Neural cell (in vitro differentiated cells): Measurements from ENCODE around the gene TXNRD3. TPM values are rescaled to one million over a fixed set of nuclear protein-coding genes. Genes with fewer than 3 reads are reported as not detected.

Experiments used
- H2AFZ ChIP-seq: fragments of 200-600, 300-800 bp; sonication (generic), shearing (Covaris generic); 2 replicates; pipeline ENCODE4 v1.6.0; 2014; ENCODE audit warnings: low read depth, mild to moderate bottlenecking, antibody characterized with exemption, low read length, moderate library complexity
- H3F3A ChIP-seq: fragments of 200-600 bp; shearing (Covaris generic); 2 replicates; pipeline ENCODE4 v1.6.1; 2016; ENCODE audit warnings: mild to moderate bottlenecking, moderate library complexity, mixed read lengths, antibody characterized with exemption, low read length; ENCODE audit not compliant: insufficient read depth, poor library complexity, severe bottlenecking
- H3K27ac ChIP-seq: fragments of 200-600, 300-800 bp; sonication (generic), shearing (Covaris generic); 2 replicates; pipeline ENCODE4 v1.5.1; 2014; ENCODE audit warnings: mild to moderate bottlenecking, low read length, moderate library complexity
- H3K27me3 ChIP-seq: fragments of 300-800, 200-600 bp; sonication (generic), shearing (Covaris generic); 2 replicates; pipeline ENCODE4 v1.6.0; 2014; ENCODE audit warnings: mild to moderate bottlenecking, low read depth, low read length, moderate library complexity; ENCODE audit not compliant: insufficient read depth
- H3K36me3 ChIP-seq: fragments of 300-800, 200-600 bp; sonication (generic), shearing (Covaris generic); 2 replicates; pipeline ENCODE4 v1.5.1; 2014; ENCODE audit warnings: mild to moderate bottlenecking, antibody characterized with exemption, low read length, moderate library complexity; ENCODE audit not compliant: insufficient read depth
- H3K4me2 ChIP-seq: fragments of 300-800, 200-600 bp; sonication (generic), shearing (Covaris generic); 2 replicates; pipeline ENCODE4 v1.6.0; 2014; ENCODE audit warnings: mild to moderate bottlenecking, low read length
- H3K4me3 ChIP-seq: fragments of 300-800, 200-600 bp; sonication (generic), shearing (Covaris generic); 2 replicates; pipeline ENCODE4 v1.5.1; 2014; ENCODE audit warnings: mild to moderate bottlenecking, low read length, moderate library complexity
- H3K79me2 ChIP-seq: fragments of 200-600 bp; shearing (Covaris generic); replicated peaks from 2 replicates; pipeline ENCODE4 v1.6.0; 2014; ENCODE audit warnings: mild to moderate bottlenecking, low read length, moderate library complexity; ENCODE audit not compliant: insufficient read depth
- H3K9ac ChIP-seq: fragments of 300-800, 200-600 bp; sonication (generic), shearing (Covaris generic); 2 replicates; pipeline ENCODE4 v1.6.1; 2016; ENCODE audit warnings: mild to moderate bottlenecking, low read length, mixed read lengths
- H3K9me2 ChIP-seq: fragments of 200-600 bp; shearing (Covaris generic); 2 replicates; pipeline ENCODE4 v1.6.1; 2016; ENCODE audit warnings: mild to moderate bottlenecking, low read length, mixed read lengths; ENCODE audit not compliant: insufficient read depth
- H3K9me3 ChIP-seq: fragments of 200-600, 300-800 bp; sonication (generic), shearing (Covaris generic); 2 replicates; pipeline ENCODE4 v1.6.1; 2016; ENCODE audit warnings: mild to moderate bottlenecking, mixed run types, low read length, moderate library complexity, mixed read lengths
- H4K20me1 ChIP-seq: fragments of 200-600 bp; shearing (Covaris generic); 2 replicates; pipeline ENCODE4 v1.6.1; 2016; ENCODE audit warnings: mild to moderate bottlenecking, mixed run types; ENCODE audit not compliant: insufficient read depth
- CTCF ChIP-seq: fragments of 450-650 bp; IDR thresholded peaks from 2 replicates; pipeline ENCODE4 v1.5.1; 2014; ENCODE audit warnings: antibody characterized with exemption, mild to moderate bottlenecking, moderate library complexity; ENCODE audit not compliant: poor library complexity, severe bottlenecking
- EP300 ChIP-seq: fragments of 450-650 bp; conservative IDR thresholded peaks from 2 replicates; pipeline ENCODE4 v1.6.1; 2014; ENCODE audit warnings: antibody characterized with exemption, mild to moderate bottlenecking, moderate library complexity; ENCODE audit not compliant: poor library complexity, severe bottlenecking
- EZH2 ChIP-seq: fragments of 200-600, 300-800 bp; shearing (Covaris generic), sonication (generic); IDR thresholded peaks from 2 replicates; pipeline ENCODE4 v1.6.1; 2014; ENCODE audit warnings: antibody characterized with exemption, low read length, borderline replicate concordance, mild to moderate bottlenecking; ENCODE audit not compliant: insufficient read depth, poor library complexity, severe bottlenecking
- MXI1 ChIP-seq: fragments of 450-650 bp; conservative IDR thresholded peaks from 2 replicates; pipeline ENCODE4 v1.6.1; 2014; ENCODE audit warnings: antibody characterized with exemption, mild to moderate bottlenecking; ENCODE audit not compliant: poor library complexity, severe bottlenecking
- POLR2AphosphoS5 ChIP-seq: IDR thresholded peaks from 2 replicates; pipeline ENCODE4 v1.6.1; 2012
- RAD21 ChIP-seq: fragments of 450-650 bp; conservative IDR thresholded peaks from 2 replicates; pipeline ENCODE4 v1.6.1; 2014; ENCODE audit warnings: antibody characterized with exemption, mild to moderate bottlenecking, moderate library complexity
- REST ChIP-seq: IDR thresholded peaks from 2 replicates; pipeline ENCODE4 v1.6.1; 2012; ENCODE audit warnings: borderline replicate concordance
- SMC3 ChIP-seq: fragments of 450-650 bp; conservative IDR thresholded peaks from 2 replicates; pipeline ENCODE4 v1.6.1; 2014; ENCODE audit warnings: antibody characterized with exemption, mild to moderate bottlenecking, moderate library complexity; ENCODE audit not compliant: poor library complexity
- TAF1 ChIP-seq: IDR thresholded peaks from 2 replicates; pipeline ENCODE4 v1.6.1; 2012; ENCODE audit warnings: low read depth
- polyA plus RNA-seq: library from polyadenylated mRNA; depleted of rRNA; stranded (reverse); fragments of >200 nt; gene quantifications from 2 replicates; pipeline ENCODE4 v1.2.3, GENCODE V29; 2014

TXNRD3 gene
- polyA plus RNA-seq, 1 donor from 2014 or later: 2.2 TPM

- Histone ChIP-seq H3K4me3 (no peak overlapping the region), H3K79me2 (no peaks in the 10 kb centered on the region), H3K9ac (no peak overlapping the region), H2AFZ (no peak overlapping the region), H4K20me1 (no peaks in the 10 kb centered on the region), H3K9me3 (peaks cover 10% of the 10 kb centered on the region), H3F3A (no peaks in the 10 kb centered on the region), H3K36me3 (no peaks in the 10 kb centered on the region), H3K27ac (no peak overlapping the region), H3K4me2 (no peak overlapping the region), H3K9me2 (no peaks in the 10 kb centered on the region), H3K27me3 (no peaks in the 10 kb centered on the region)
- TF ChIP-seq EP300: no peak
- no peak for TF ChIP-seq POLR2AphosphoS5
- no peak for TF ChIP-seq TAF1
- no peak for TF ChIP-seq EZH2
- TF ChIP-seq CTCF: no peak
- TF ChIP-seq RAD21: no peak
- no peak for TF ChIP-seq REST
- no peak for TF ChIP-seq MXI1
- no peak for TF ChIP-seq SMC3
Observed at GRCh38 chr3:126663257-126663656, 8.3 kb upstream of the TXNRD3 start.

GRCh38 chr3:126661532-126662364 is 6.8 kb upstream of the TXNRD3 start:
- H3K79me2 ChIP-seq: no peaks in the 10 kb centered on the region
- TF ChIP-seq RAD21 (no peak), CTCF (no peak), EP300 (no peak), REST (no peak), SMC3 (no peak), POLR2AphosphoS5 (no peak), EZH2 (no peak), TAF1 (no peak), MXI1 (no peak)
- H3K4me3 ChIP-seq: no peak overlapping the region
- H3K27ac ChIP-seq: no peak overlapping the region
- no peaks in the 10 kb centered on the region for H3K27me3 ChIP-seq
- H4K20me1 ChIP-seq: no peaks in the 10 kb centered on the region
- H3K36me3 ChIP-seq: no peaks in the 10 kb centered on the region
- H3K9me3 ChIP-seq: peaks cover 10% of the 10 kb centered on the region
- no peaks in the 10 kb centered on the region for H3K9me2 ChIP-seq
- no peak overlapping the region for H3K9ac ChIP-seq
- no peak overlapping the region for H3K4me2 ChIP-seq
- H2AFZ ChIP-seq: no peak overlapping the region
- no peaks in the 10 kb centered on the region for H3F3A ChIP-seq
